NCI-H774 (cell line): ENCODE data around the gene STX7.

Experiments
- DNase-seq: peaks from one replicate; lab custom pipeline; 2025; lab: John Stamatoyannopoulos, UW

Gene STX7

GRCh38 chr6:132476688-132477087, 36.2 kb downstream of the STX7 start:
- no peak for DNase-seq

GRCh38 chr6:132475925-132476324, 37.0 kb downstream of the STX7 start:
- DNase-seq, result no peak

- no peak for DNase-seq
Measured at GRCh38 chr6:132471787-132472186, 41.1 kb downstream of the STX7 start.

GRCh38 chr6:132466952-132467351, 46.0 kb downstream of the STX7 start:
- DNase-seq, result no peak

GRCh38 chr6:132465530-132466485, 47.1 kb downstream of the STX7 start:
- DNase-seq, result no peak

- no peak for DNase-seq
Measured at GRCh38 chr6:132464538-132465256, 48.2 kb downstream of the STX7 start.

- DNase-seq, result no peak
Measured at GRCh38 chr6:132461958-132462357, 51.0 kb downstream of the STX7 start.

GRCh38 chr6:132459605-132459952, 53.3 kb downstream of the STX7 start:
- DNase-seq, result no peak

GRCh38 chr6:132458887-132459604, 53.9 kb downstream of the STX7 start:
- no peak for DNase-seq

- DNase-seq, result no peak
Measured at GRCh38 chr6:132456700-132457143, 56.2 kb downstream of the STX7 start.

- DNase-seq, result no peak
Measured at GRCh38 chr6:132446855-132447241, 66.1 kb downstream of the STX7 start.

GRCh38 chr6:132446141-132446854, 66.6 kb downstream of the STX7 start:
- no peak for DNase-seq

GRCh38 chr6:132445201-132445951, 67.5 kb downstream of the STX7 start:
- no peak for DNase-seq

- DNase-seq, result no peak
Measured at GRCh38 chr6:132443206-132443605, 69.7 kb downstream of the STX7 start.

GRCh38 chr6:132430110-132430509, 82.8 kb downstream of the STX7 start:
- DNase-seq, result no peak

- DNase-seq, result no peak
Measured at GRCh38 chr6:132425176-132425575, 87.7 kb downstream of the STX7 start.

- DNase-seq, result no peak
Measured at GRCh38 chr6:132423839-132424238, 89.1 kb downstream of the STX7 start.

- no peak for DNase-seq
Measured at GRCh38 chr6:132418235-132418965, 94.5 kb downstream of the STX7 start.

GRCh38 chr6:132414761-132415160, 98.2 kb downstream of the STX7 start:
- no peak for DNase-seq

GRCh38 chr6:132414322-132414721, 98.6 kb downstream of the STX7 start:
- DNase-seq, result no peak

GRCh38 chr6:132413499-132413802, 99.5 kb downstream of the STX7 start:
- no peak for DNase-seq
